GM10266 (cell line): ENCODE measurements around the gene SPATA31A3.
"Not testable (repeated sequence)": the region's sequence is repeated elsewhere in the genome, so short reads cannot be mapped to it uniquely, and the experiment has no call there.

Source experiments
- DNase-seq: peaks from one replicate; pipeline ENCODE4 v3.0.0; 2012; ENCODE audit errors: extremely low spot score

Gene SPATA31A3

GRCh38 chr9:66992450-66992849, at the start of gene SPATA31A3:
Gene SPATA31A3 (minus strand): TSS chr9:66992550. CDS start chr9:66992521, 29 bp downstream.
- DNase-seq: not testable (repeated sequence)

DNA sequence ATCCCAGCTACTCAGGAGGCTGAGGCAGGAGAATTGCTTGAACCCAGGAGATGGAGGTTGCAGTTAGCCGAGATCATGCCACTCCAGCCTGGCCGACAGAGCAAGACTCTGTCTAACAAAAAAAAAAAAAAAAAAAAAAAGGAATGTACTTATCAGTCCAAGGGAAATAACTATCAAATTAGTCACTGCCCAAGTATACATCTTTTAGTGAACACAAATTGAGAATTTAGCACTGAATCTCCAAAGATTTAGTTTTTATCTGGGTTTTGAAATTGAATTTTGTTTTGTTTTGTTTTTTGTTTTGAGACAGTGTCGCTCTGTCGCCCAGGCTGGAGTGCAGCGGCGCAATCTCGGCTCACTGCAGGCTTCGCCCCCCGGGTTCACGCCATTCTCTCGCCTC, 39.8 kb downstream of the SPATA31A3 start:
- not testable (repeated sequence) for DNase-seq

DNA sequence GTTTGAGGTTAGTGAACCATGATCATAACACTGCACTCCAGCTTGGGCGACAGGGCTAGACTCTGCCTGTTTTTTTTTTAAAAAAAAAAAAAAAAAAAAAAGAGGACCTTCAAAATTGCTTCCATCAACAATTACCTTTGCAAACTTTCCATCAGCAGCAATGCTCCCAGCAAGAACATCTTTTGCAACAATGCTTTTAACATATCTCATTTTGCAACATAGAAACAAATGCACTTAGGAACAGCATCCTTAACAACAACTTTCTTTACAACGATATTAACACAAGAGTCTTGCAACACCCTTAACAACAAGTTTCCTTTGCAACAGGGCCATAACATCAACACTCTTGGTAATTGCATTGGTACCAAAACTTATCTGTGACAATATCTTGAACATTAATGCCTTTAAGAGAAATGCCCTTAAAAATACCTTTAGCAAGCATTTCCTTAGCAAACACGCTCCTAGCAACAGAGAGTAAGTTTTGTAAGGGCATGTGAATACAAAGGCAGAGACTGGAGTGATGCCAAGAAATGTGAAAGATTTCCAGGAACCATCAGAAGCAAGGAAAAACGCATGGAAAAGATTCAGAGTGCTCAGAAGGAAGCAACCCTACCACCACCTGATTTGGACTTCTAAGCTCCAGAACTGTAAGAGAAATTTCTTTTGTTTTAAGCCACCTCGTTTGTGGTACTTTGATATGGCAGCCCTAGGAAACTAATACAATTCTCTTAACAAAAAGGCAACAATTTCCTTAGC, 49.8 kb downstream of the SPATA31A3 start:
- DNase-seq: not testable (repeated sequence)

- DNase-seq: not testable (repeated sequence)
Observed at GRCh38 chr9:66939878-66940830, 52.2 kb downstream of the SPATA31A3 start.

DNA sequence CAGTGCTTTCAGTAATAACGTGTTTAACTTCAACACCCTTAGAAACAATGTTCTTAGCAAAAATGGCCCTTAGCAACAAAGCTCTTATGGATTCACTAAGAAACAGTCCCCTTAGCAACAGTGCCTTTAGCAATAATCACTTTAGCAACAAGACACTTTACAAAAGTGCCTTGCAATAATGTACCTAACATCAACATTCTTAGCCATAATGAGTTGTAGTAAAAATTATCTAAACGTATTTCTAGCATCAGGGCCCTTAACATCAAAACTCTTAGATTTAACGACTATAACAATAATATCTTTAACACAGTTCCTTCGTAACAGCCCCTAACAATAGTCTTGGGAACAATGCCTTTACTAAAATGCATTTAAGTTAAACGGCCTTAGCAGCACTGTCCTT, 54.0 kb downstream of the SPATA31A3 start:
- DNase-seq: not testable (repeated sequence)

DNA sequence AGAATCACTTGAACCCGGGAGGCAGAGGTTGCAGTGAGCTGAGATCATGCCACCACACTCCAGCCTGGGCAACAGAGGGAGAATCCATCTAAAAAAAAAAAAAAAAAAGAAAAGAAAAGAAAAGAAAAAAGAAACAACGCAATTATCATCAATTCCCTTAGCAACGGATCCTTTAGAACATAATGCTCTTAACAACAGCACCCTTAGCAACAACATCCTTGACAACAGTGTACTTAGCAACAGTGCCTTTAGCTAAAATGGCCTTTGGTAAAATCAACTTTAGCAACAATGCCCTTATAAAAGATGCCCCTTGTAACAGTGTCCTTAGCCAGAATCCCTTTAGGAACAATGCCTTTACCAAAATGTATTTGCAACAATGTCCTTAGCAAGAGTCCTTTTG, 54.7 kb downstream of the SPATA31A3 start:
- not testable (repeated sequence) for DNase-seq
